Loucy (cell line): ENCODE results near the gene MGRN1.

Experiments
- H2AFZ ChIP-seq: fragments of 200-600 bp; sonication (generic); 2 replicates; pipeline ENCODE4 v1.6.0; 2016; ENCODE audit warnings: antibody characterized with exemption, mild to moderate bottlenecking, low read length, moderate library complexity
- H3F3A ChIP-seq: fragments of 200-600 bp; 2 replicates; pipeline ENCODE4 v1.6.0; 2016; ENCODE audit warnings: antibody characterized with exemption, low read depth, mild to moderate bottlenecking
- H3K27me3 ChIP-seq: fragments of 200-600 bp; sonication (generic); 2 replicates; pipeline ENCODE4 v1.6.1; 2014; ENCODE audit warnings: low read length, mild to moderate bottlenecking; ENCODE audit not compliant: insufficient read depth, poor library complexity, severe bottlenecking
- H3K36me3 ChIP-seq: fragments of 200-600 bp; sonication (generic); 2 replicates; pipeline ENCODE4 v1.6.1; 2016; ENCODE audit warnings: low read length; ENCODE audit not compliant: insufficient read depth
- H3K4me1 ChIP-seq: fragments of 200-600 bp; sonication (generic); 2 replicates; pipeline ENCODE4 v1.5.1; 2014; ENCODE audit warnings: low read length, mild to moderate bottlenecking; ENCODE audit not compliant: insufficient read depth, poor library complexity, severe bottlenecking
- H3K4me2 ChIP-seq: fragments of 200-600 bp; sonication (generic); 2 replicates; pipeline ENCODE4 v1.6.0; 2014; ENCODE audit warnings: antibody characterized with exemption, low read length, low read depth, mild to moderate bottlenecking; ENCODE audit not compliant: poor library complexity, severe bottlenecking
- H3K4me3 ChIP-seq: fragments of 200-600 bp; sonication (generic); 2 replicates; pipeline ENCODE4 v1.5.1; 2014; ENCODE audit warnings: low read length, mild to moderate bottlenecking, mixed read lengths; ENCODE audit not compliant: poor library complexity, severe bottlenecking
- H3K79me2 ChIP-seq: fragments of 200-600 bp; sonication (generic); 2 replicates; pipeline ENCODE4 v1.6.1; 2014; ENCODE audit warnings: low read length; ENCODE audit not compliant: insufficient read depth
- H3K9ac ChIP-seq: fragments of 200-600 bp; sonication (generic); 2 replicates; pipeline ENCODE4 v1.6.0; 2014; ENCODE audit warnings: mild to moderate bottlenecking, low read depth, low read length, moderate library complexity; ENCODE audit not compliant: poor library complexity, severe bottlenecking
- H3K9me2 ChIP-seq: fragments of 200-600 bp; sonication (generic); replicated peaks from 2 replicates; pipeline ENCODE4 v1.6.1; 2016; ENCODE audit warnings: low read depth, low read length, mixed read lengths
- H3K9me3 ChIP-seq: fragments of 200-600 bp; sonication (generic); 2 replicates; pipeline ENCODE4 v1.6.1; 2014; ENCODE audit warnings: mild to moderate bottlenecking, antibody characterized with exemption, low read length, low read depth; ENCODE audit not compliant: insufficient read depth
- H4K20me1 ChIP-seq: fragments of 200-600 bp; sonication (generic); 2 replicates; pipeline ENCODE4 v1.6.0; 2014; ENCODE audit warnings: antibody characterized with exemption, low read length, mild to moderate bottlenecking; ENCODE audit not compliant: insufficient read depth, poor library complexity, severe bottlenecking
- CTCF ChIP-seq: fragments of 200-600 bp; sonication (generic); conservative IDR thresholded peaks from 2 replicates; pipeline ENCODE4 v1.5.1; 2014; ENCODE audit warnings: mild to moderate bottlenecking, antibody characterized with exemption, low read length
- EZH2phosphoT487 ChIP-seq: fragments of 200-600 bp; IDR thresholded peaks from 2 replicates; pipeline ENCODE4 v1.6.1; 2018; ENCODE audit warnings: antibody characterized with exemption, mild to moderate bottlenecking, moderate library complexity, borderline replicate concordance

MGRN1 gene

GRCh38 chr16:4679850-4680636, 55.4 kb downstream of the MGRN1 start:
- Histone ChIP-seq H4K20me1 (no peaks in the 10 kb centered on the region), H3K36me3 (no peaks in the 10 kb centered on the region), H3K9me3 (no peaks in the 10 kb centered on the region), H3K27me3 (no peaks in the 10 kb centered on the region), H2AFZ (no peak overlapping the region), H3K4me3 (no peak overlapping the region), H3K4me2 (no peak overlapping the region), H3K9ac (no peak overlapping the region), H3K9me2 (no peaks in the 10 kb centered on the region), H3F3A (no peaks in the 10 kb centered on the region), H3K79me2 (no peaks in the 10 kb centered on the region), H3K4me1 (peaks cover 13% of the 10 kb centered on the region)
- TF ChIP-seq CTCF (no peak), EZH2phosphoT487 (no peak)

- no peaks in the 10 kb centered on the region for H4K20me1 ChIP-seq
- no peaks in the 10 kb centered on the region for H3F3A ChIP-seq
- H3K36me3 ChIP-seq = no peaks in the 10 kb centered on the region
- H3K9ac ChIP-seq = no peak overlapping the region
- no peak overlapping the region for H2AFZ ChIP-seq
- H3K9me2 ChIP-seq = no peaks in the 10 kb centered on the region
- no peaks in the 10 kb centered on the region for H3K79me2 ChIP-seq
- H3K9me3 ChIP-seq = no peaks in the 10 kb centered on the region
- no peak overlapping the region for H3K4me3 ChIP-seq
- peaks cover 8% of the 10 kb centered on the region for H3K4me1 ChIP-seq
- TF ChIP-seq EZH2phosphoT487 = no peak
- TF ChIP-seq CTCF = no peak
- H3K27me3 ChIP-seq = no peaks in the 10 kb centered on the region
- no peak overlapping the region for H3K4me2 ChIP-seq
Measured at GRCh38 chr16:4680673-4681470, 56.2 kb downstream of the MGRN1 start.

- Histone ChIP-seq H3K4me3 (no peak overlapping the region), H3K79me2 (no peaks in the 10 kb centered on the region), H3K27me3 (no peaks in the 10 kb centered on the region), H3K4me2 (no peak overlapping the region), H3K9ac (no peak overlapping the region), H3K36me3 (no peaks in the 10 kb centered on the region), H3K4me1 (peaks cover 3% of the 10 kb centered on the region), H3F3A (no peaks in the 10 kb centered on the region), H2AFZ (no peak overlapping the region), H3K9me3 (no peaks in the 10 kb centered on the region), H4K20me1 (no peaks in the 10 kb centered on the region), H3K9me2 (no peaks in the 10 kb centered on the region)
- TF ChIP-seq EZH2phosphoT487 (no peak), CTCF (no peak)
Measured at GRCh38 chr16:4681471-4682083, 57.0 kb downstream of the MGRN1 start.
